Lung microvascular endothelial cell (primary cell): ENCODE results near the gene OPCML. TPM values are rescaled to one million over a fixed set of nuclear protein-coding genes. Genes with fewer than 3 reads are reported as not detected.

Source experiments
- DNase-seq, 2 donors: peaks; one replicate each; pipeline versions ENCODE4 v3.0.0 to v3.0.0-alpha.2; 2010; ENCODE audit warnings: low read depth in 2 of 2
- total RNA-seq: library from RNA; depleted of rRNA; stranded (reverse); fragments of >200 nt; gene quantifications from 2 replicates; pipeline ENCODE4 v1.2.1, GENCODE V29; 2014

OPCML gene
- total RNA-seq, 1 donor from 2014 or later: not detected

GRCh38 chr11:132681971-132682370, 850.3 kb downstream of the OPCML start:
- no peak for DNase-seq

- DNase-seq: no peak
Observed at GRCh38 chr11:132680584-132680983, 851.7 kb downstream of the OPCML start.

- peak in 1 of 2 donors; percentile 74 for DNase-seq
Observed at GRCh38 chr11:132674151-132674550, 858.1 kb downstream of the OPCML start.

GRCh38 chr11:132671851-132672370, 860.4 kb downstream of the OPCML start:
- DNase-seq: no peak

- no peak for DNase-seq
Observed at GRCh38 chr11:132670921-132671675, 861.2 kb downstream of the OPCML start.

- no peak for DNase-seq
Observed at GRCh38 chr11:132669949-132670348, 862.4 kb downstream of the OPCML start.

- no peak for DNase-seq
Observed at GRCh38 chr11:132665205-132665604, 867.1 kb downstream of the OPCML start.

- no peak for DNase-seq
Observed at GRCh38 chr11:132658696-132659095, 873.6 kb downstream of the OPCML start.

GRCh38 chr11:132658004-132658403, 874.3 kb downstream of the OPCML start:
- DNase-seq: no peak

- no peak for DNase-seq
Observed at GRCh38 chr11:132655187-132655855, 877.0 kb downstream of the OPCML start.

GRCh38 chr11:132653237-132653636, 879.1 kb downstream of the OPCML start:
- DNase-seq: no peak

GRCh38 chr11:132650969-132651720, 881.2 kb downstream of the OPCML start:
- no peak for DNase-seq

- DNase-seq: no peak
Observed at GRCh38 chr11:132649277-132649676, 883.0 kb downstream of the OPCML start.

- DNase-seq: no peak
Observed at GRCh38 chr11:132648851-132649250, 883.5 kb downstream of the OPCML start.

GRCh38 chr11:132646890-132647289, 885.4 kb downstream of the OPCML start:
- DNase-seq: no peak

GRCh38 chr11:132644520-132645239, 887.6 kb downstream of the OPCML start:
- DNase-seq: no peak

- DNase-seq: no peak
Observed at GRCh38 chr11:132643239-132643638, 889.1 kb downstream of the OPCML start.

GRCh38 chr11:132640952-132641351, 891.3 kb downstream of the OPCML start:
- no peak for DNase-seq

GRCh38 chr11:132639986-132640385, 892.3 kb downstream of the OPCML start:
- DNase-seq: no peak

- no peak for DNase-seq
Observed at GRCh38 chr11:132639403-132639802, 892.9 kb downstream of the OPCML start.

GRCh38 chr11:132638423-132638822, 893.9 kb downstream of the OPCML start:
- no peak for DNase-seq
